ENCODE data around the gene PLA2R1. TPM values are rescaled to one million over a fixed set of nuclear protein-coding genes. Genes with fewer than 3 reads are reported as not detected.

PLA2R1 gene
- total RNA-seq, 1 experiment from 2014 or later = 5.7 TPM

DNA sequence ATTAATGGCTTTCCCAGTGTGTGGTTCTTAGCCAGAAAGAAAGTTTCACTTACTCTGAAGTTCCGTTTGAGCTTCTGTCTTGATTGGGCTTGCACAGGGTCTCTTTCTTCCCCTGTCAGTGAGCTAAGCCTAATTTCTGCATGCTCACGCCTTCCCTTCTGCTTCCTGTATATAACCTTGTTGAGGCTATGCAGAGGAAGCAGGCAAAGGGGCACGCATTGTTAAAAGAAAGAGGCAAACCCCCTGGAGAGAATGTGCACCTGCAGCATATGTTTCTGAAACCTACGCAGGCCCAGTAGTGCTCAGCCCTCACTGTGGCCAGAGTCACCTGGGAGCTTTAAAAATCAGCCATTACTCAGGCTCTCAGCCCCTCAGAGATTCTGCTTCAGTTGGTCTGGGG lies 14.5 kb upstream of the PLA2R1 start:
- CTCF ChIA-PET = no interaction called here
- Histone ChIP-seq H3K36me3 (ENCODE audit: control insufficient read depth, insufficient read depth, low read length) (no peaks in the 10 kb centered on the region), H3K4me1 (ENCODE audit: control insufficient read depth, insufficient read depth, low read length) (no peaks in the 10 kb centered on the region), H3K27me3 (ENCODE audit: control insufficient read depth, insufficient read depth, low read length) (no peaks in the 10 kb centered on the region), H3K4me3 (ENCODE audit: low read depth in 2 of 2, low read length in 2 of 2) (no peak overlapping the region), H3K9me3 (ENCODE audit: control insufficient read depth, insufficient read depth, low read depth, low read length) (no peaks in the 10 kb centered on the region), H3K27ac (ENCODE audit: low read length) (no peak overlapping the region)
- ATAC-seq (no peak), DNase-seq (ENCODE audit: low read depth, low spot score) (no peak)
- in situ Hi-C loops (cut with HindIII; ENCODE audit: low pct_unique_long_range_greater_than_20kb, low sequenced_read_pairs) (no loop called here), intact Hi-C loops (cut with micrococcal nuclease; ENCODE audit: unreplicated experiment) (no loop called here)
- no TSS peak for BruUV-seq (replicated peaks)
- POLR2A ChIA-PET = no interaction called here
- TF ChIP-seq TCF7L2 (IDR thresholded peaks at IDR 0.05; ENCODE audit: low read depth, low read length) = no peak
- TF ChIP-seq, protein P1, sequence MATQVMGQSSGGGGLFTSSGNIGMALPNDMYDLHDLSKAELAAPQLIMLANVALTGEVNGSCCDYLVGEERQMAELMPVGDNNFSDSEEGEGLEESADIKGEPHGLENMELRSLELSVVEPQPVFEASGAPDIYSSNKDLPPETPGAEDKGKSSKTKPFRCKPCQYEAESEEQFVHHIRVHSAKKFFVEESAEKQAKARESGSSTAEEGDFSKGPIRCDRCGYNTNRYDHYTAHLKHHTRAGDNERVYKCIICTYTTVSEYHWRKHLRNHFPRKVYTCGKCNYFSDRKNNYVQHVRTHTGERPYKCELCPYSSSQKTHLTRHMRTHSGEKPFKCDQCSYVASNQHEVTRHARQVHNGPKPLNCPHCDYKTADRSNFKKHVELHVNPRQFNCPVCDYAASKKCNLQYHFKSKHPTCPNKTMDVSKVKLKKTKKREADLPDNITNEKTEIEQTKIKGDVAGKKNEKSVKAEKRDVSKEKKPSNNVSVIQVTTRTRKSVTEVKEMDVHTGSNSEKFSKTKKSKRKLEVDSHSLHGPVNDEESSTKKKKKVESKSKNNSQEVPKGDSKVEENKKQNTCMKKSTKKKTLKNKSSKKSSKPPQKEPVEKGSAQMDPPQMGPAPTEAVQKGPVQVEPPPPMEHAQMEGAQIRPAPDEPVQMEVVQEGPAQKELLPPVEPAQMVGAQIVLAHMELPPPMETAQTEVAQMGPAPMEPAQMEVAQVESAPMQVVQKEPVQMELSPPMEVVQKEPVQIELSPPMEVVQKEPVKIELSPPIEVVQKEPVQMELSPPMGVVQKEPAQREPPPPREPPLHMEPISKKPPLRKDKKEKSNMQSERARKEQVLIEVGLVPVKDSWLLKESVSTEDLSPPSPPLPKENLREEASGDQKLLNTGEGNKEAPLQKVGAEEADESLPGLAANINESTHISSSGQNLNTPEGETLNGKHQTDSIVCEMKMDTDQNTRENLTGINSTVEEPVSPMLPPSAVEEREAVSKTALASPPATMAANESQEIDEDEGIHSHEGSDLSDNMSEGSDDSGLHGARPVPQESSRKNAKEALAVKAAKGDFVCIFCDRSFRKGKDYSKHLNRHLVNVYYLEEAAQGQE (IDR thresholded peaks at IDR 0.05; ENCODE audit: insufficient read depth in 1 of 2, low read depth in 2 of 2, low read length in 1 of 2) = no peak
- TF ChIP-seq SIN3A (IDR thresholded peaks at IDR 0.05; ENCODE audit: borderline replicate concordance, insufficient read depth, low read depth, low read length) = no peak
- no peak for TF ChIP-seq POLR2AphosphoS5 (IDR thresholded peaks at IDR 0.05; ENCODE audit: low read depth, low read length)
- TF ChIP-seq, protein P2, sequence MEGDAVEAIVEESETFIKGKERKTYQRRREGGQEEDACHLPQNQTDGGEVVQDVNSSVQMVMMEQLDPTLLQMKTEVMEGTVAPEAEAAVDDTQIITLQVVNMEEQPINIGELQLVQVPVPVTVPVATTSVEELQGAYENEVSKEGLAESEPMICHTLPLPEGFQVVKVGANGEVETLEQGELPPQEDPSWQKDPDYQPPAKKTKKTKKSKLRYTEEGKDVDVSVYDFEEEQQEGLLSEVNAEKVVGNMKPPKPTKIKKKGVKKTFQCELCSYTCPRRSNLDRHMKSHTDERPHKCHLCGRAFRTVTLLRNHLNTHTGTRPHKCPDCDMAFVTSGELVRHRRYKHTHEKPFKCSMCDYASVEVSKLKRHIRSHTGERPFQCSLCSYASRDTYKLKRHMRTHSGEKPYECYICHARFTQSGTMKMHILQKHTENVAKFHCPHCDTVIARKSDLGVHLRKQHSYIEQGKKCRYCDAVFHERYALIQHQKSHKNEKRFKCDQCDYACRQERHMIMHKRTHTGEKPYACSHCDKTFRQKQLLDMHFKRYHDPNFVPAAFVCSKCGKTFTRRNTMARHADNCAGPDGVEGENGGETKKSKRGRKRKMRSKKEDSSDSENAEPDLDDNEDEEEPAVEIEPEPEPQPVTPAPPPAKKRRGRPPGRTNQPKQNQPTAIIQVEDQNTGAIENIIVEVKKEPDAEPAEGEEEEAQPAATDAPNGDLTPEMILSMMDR (IDR thresholded peaks at IDR 0.05) = no peak

DNA sequence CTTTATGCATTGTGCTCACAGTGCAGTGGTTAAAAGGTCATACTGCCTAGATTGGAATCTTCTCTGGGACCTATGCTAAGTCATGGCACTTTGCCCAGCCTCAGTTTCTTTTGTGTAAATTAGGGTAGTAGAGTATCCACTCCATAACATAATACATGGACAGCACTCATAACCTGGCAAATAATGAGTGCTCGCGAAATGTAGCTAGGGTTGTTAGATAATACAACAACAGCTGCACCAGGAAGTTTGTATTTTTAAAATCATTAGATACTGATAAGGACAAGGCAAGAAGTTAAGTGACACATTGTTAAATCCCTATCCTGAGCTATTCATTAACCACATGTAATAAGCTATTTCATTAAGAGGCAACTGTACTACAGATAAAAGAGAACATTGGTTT lies 13.8 kb upstream of the PLA2R1 start:
- POLR2A ChIA-PET = no interaction called here
- BruUV-seq (replicated peaks) = no TSS peak
- Histone ChIP-seq H3K27me3 (ENCODE audit: control insufficient read depth, insufficient read depth, low read length) (no peaks in the 10 kb centered on the region), H3K4me1 (ENCODE audit: control insufficient read depth, insufficient read depth, low read length) (no peaks in the 10 kb centered on the region), H3K27ac (ENCODE audit: low read length) (no peak overlapping the region), H3K9me3 (ENCODE audit: control insufficient read depth, insufficient read depth, low read depth, low read length) (no peaks in the 10 kb centered on the region), H3K4me3 (ENCODE audit: low read depth in 2 of 2, low read length in 2 of 2) (no peak overlapping the region), H3K36me3 (ENCODE audit: control insufficient read depth, insufficient read depth, low read length) (no peaks in the 10 kb centered on the region)
- ATAC-seq (no peak), DNase-seq (ENCODE audit: low read depth, low spot score) (no peak)
- CTCF ChIA-PET = interaction anchor here (0.5 kb wide), 1 partner anchor 830 kb away, joined by 3 read pairs; no protein-coding TSS in a partner anchor
- intact Hi-C loops (cut with micrococcal nuclease; ENCODE audit: unreplicated experiment) = no loop called here
- TF ChIP-seq, protein P1 (IDR thresholded peaks at IDR 0.05; ENCODE audit: insufficient read depth in 1 of 2, low read depth in 2 of 2, low read length in 1 of 2) = no peak
- no peak for TF ChIP-seq SIN3A (IDR thresholded peaks at IDR 0.05; ENCODE audit: borderline replicate concordance, insufficient read depth, low read depth, low read length)
- TF ChIP-seq POLR2AphosphoS5 (IDR thresholded peaks at IDR 0.05; ENCODE audit: low read depth, low read length) = no peak
- TF ChIP-seq, protein P2 (IDR thresholded peaks at IDR 0.05) = no peak
- no peak for TF ChIP-seq TCF7L2 (IDR thresholded peaks at IDR 0.05; ENCODE audit: low read depth, low read length)
- in situ Hi-C loops (cut with HindIII; ENCODE audit: low pct_unique_long_range_greater_than_20kb, low sequenced_read_pairs) = no loop called here

Data from Panc1 (cell line).